Activated T-cell treated with anti-CD3 and anti-CD28 coated beads, Interleukin-2, amount 50 U/mL, for 24 hours (primary cell): ENCODE data around the gene LCORL.
A peak's percentile ranks its signal among the peaks of the same experiment; 100 is the strongest.

Experiments
- DNase-seq: peaks from one replicate; pipeline ENCODE4 v3.0.0-alpha.2; 2020
- H3K27ac Mint-ChIP-seq: 2 replicates; pipeline ENCODE4 v1.8.0; 2020; ENCODE audit warnings: mild to moderate bottlenecking, mixed read lengths
- H3K27me3 Mint-ChIP-seq: 2 replicates; pipeline ENCODE4 v1.8.0; 2020; ENCODE audit warnings: mixed read lengths
- H3K36me3 Mint-ChIP-seq: 2 replicates; pipeline ENCODE4 v1.8.0; 2020; ENCODE audit warnings: low read depth, mixed read lengths
- H3K4me1 Mint-ChIP-seq: 2 replicates; pipeline ENCODE4 v1.8.0; 2020; ENCODE audit warnings: low read depth, mixed read lengths
- H3K4me3 Mint-ChIP-seq: 2 replicates; pipeline ENCODE4 v1.8.0; 2020; ENCODE audit warnings: mild to moderate bottlenecking, moderate library complexity, mixed read lengths
- H3K9me3 Mint-ChIP-seq: 2 replicates; pipeline ENCODE4 v1.8.0; 2020; ENCODE audit warnings: mixed read lengths

Gene LCORL

DNA sequence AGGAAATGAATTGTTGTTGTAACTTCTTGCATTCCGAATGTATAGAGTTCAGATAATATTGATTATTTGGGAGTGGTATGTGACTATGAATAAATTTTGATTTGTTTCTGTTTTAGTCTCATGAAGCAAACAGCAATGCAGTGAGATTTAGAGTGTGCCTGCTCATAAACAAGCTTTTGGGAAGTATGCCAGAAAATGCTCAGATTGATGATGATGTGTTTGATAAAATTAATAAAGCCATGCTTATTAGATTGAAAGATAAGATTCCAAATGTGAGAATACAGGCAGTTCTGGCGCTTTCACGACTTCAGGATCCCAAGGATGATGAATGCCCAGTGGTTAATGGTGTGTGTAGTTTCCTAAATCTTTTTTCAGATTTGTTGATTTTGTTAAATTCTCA, 208.8 kb downstream of the LCORL start:
- H3K27ac Mint-ChIP-seq = no peak overlapping the region
- H3K4me3 Mint-ChIP-seq = peak overlapping the region; percentile 97
- DNase-seq = no peak
- peaks cover 87% of the 10 kb centered on the region for H3K36me3 Mint-ChIP-seq
- peaks cover 26% of the 10 kb centered on the region for H3K4me1 Mint-ChIP-seq
- H3K27me3 Mint-ChIP-seq = no peaks in the 10 kb centered on the region
- no peaks in the 10 kb centered on the region for H3K9me3 Mint-ChIP-seq

DNA sequence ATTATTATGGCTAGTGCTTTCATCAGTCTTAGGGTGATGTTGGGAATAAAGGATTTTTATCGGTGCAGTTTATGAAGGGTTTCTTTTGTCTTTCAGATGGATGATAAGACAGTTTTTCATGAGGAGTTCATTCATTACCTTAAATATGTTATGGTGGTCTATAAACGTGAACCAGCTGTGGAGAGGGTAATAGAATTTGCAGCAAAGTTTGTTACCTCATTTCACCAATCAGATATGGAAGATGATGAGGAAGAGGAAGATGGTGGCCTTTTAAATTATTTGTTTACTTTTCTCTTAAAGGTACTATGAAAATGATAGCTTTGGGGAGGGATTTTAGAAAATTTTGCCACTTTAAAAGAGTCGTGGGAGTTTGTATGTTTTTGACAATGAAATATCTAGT, 209.4 kb downstream of the LCORL start:
- Mint-ChIP-seq H3K27me3 (no peaks in the 10 kb centered on the region), H3K27ac (peak overlapping the region; percentile 54), H3K4me3 (peak overlapping the region; percentile 97), H3K36me3 (peaks cover 87% of the 10 kb centered on the region), H3K9me3 (no peaks in the 10 kb centered on the region), H3K4me1 (peaks cover 32% of the 10 kb centered on the region)
- DNase-seq = no peak

DNA sequence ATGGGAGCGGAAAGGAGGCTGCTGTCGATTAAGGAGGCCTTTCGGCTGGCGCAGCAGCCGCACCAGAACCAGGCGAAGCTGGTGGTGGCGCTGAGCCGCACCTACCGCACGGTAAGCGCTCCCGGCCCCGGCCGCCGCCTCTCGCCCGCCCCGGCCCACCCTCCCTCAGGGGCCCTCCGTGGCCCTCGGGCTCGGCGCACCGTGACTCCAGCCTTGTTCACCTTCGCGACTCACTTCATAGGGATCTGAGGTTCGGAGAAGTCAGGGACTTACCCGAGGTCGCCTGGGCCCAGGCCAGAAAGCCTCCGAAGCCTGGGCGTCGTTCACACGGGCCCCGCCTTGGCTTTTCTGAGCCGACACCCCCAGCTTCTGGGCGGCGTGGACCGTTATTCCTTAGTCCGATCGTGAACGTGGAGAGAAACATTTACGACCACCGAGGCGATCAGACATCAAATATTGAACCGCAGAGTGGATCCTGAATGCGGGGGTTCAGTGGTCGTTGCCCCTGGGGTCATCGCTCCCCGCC, 210.4 kb downstream of the LCORL start:
- H3K27ac Mint-ChIP-seq = peak overlapping the region; percentile 98
- H3K27me3 Mint-ChIP-seq = no peaks in the 10 kb centered on the region
- no peaks in the 10 kb centered on the region for H3K9me3 Mint-ChIP-seq
- peaks cover 40% of the 10 kb centered on the region for H3K4me1 Mint-ChIP-seq
- peaks cover 85% of the 10 kb centered on the region for H3K36me3 Mint-ChIP-seq
- no peak for DNase-seq
- H3K4me3 Mint-ChIP-seq = peak overlapping the region; percentile 97

DNA sequence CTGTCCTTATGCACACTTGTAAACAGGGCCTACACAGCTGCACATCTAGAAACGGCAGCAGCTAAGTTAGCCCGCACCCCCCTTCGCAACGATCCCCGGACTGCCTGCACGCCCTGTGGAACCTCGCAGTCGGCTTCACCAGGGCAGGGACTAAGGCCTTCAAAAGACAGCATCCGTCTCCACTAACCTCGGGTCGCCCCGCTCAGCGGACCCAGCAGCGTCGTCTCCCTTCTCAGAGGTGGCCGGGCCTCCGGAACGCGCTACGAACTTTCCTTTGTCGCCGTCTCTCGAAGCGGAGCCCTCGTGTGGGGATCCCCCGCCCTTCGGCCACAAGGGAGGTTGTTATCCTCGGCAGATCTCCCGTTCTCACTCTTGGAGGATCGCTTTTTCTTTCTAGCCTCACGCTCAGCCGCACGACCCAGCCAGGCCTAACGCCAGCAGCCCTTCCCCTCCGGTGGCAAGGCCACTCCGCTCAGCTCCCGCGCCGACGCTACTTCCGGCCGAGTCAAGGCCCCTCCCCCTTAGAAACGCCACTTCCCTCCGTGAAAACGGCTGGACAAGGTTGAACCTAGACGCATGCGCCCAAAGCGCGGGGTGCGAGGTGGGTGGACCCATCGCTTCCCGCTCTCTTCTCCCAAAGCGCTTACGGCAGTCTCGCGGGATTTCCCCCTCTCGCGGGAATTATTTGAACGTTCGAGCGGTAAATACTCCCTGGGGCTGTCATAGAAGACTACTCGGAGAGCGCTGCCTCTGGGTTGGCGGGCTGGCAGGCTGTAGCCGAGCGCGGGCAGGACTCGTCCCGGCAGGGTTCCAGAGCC, 211.1 kb downstream of the LCORL start, which contains the start of the genes DCAF16 and NCAPG:
Gene DCAF16, minus strand, starts transcription at position 498 of the 818 bp plus-strand sequence. CDS start 6,616 bp downstream, outside the sequence.
Gene NCAPG, plus strand, starts transcription at position 720 of the 818 bp plus-strand sequence. CDS start 99 bp downstream, outside the sequence.
- Mint-ChIP-seq H3K4me1 (peaks cover 46% of the 10 kb centered on the region), H3K27me3 (no peaks in the 10 kb centered on the region), H3K36me3 (peaks cover 84% of the 10 kb centered on the region), H3K4me3 (peak within 1 kb of the TSS; percentile 97), H3K27ac (peak within 1 kb of the TSS; percentile 98), H3K9me3 (no peaks in the 10 kb centered on the region)
- DNase-seq = peak; percentile 99

DNA sequence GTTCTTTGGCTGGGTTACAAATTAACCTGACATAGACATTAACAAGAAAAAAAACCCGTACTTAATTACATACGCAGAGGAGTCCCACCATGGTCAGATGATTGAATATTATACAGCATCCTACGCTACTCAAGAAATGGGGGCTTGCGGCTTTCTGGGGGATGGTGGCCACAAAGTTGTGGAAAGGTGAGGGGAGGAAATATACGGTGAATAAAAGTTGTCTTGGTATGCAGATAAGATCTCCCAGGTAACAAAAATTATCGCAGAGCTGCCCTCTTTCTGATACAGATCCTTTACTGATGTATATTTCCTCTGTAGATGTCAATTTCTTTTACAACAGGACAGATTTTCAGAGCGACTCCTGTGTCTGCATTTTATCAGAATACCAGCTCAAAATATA, 211.9 kb downstream of the LCORL start:
- H3K36me3 Mint-ChIP-seq = peaks cover 84% of the 10 kb centered on the region
- peak overlapping the region; percentile 98 for H3K27ac Mint-ChIP-seq
- H3K27me3 Mint-ChIP-seq = no peaks in the 10 kb centered on the region
- peak overlapping the region; percentile 97 for H3K4me3 Mint-ChIP-seq
- no peak for DNase-seq
- H3K4me1 Mint-ChIP-seq = peaks cover 51% of the 10 kb centered on the region
- H3K9me3 Mint-ChIP-seq = no peaks in the 10 kb centered on the region

DNA sequence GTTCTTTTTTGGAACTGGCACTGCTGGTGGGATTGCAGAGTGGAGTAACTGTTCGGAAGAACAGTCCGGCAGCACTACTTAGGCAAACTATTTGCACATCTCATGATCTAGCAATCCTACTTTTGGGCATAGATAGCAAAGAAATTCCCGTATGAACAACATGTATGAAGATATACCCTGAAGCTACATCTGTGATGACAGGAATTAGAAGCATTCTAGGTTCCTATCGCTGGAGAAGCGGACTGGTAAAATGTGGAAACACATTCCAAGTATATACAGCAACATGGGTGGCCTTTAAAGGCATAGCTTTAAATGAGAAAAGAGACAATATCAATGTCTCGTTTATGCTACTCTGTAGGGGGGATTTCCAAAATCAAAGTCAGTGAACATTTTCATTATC, 214.1 kb downstream of the LCORL start:
- Mint-ChIP-seq H3K9me3 (no peaks in the 10 kb centered on the region), H3K36me3 (peaks cover 88% of the 10 kb centered on the region), H3K4me1 (peaks cover 59% of the 10 kb centered on the region), H3K4me3 (peak overlapping the region; percentile 97), H3K27me3 (no peaks in the 10 kb centered on the region), H3K27ac (peak overlapping the region; percentile 59)
- DNase-seq = no peak

DNA sequence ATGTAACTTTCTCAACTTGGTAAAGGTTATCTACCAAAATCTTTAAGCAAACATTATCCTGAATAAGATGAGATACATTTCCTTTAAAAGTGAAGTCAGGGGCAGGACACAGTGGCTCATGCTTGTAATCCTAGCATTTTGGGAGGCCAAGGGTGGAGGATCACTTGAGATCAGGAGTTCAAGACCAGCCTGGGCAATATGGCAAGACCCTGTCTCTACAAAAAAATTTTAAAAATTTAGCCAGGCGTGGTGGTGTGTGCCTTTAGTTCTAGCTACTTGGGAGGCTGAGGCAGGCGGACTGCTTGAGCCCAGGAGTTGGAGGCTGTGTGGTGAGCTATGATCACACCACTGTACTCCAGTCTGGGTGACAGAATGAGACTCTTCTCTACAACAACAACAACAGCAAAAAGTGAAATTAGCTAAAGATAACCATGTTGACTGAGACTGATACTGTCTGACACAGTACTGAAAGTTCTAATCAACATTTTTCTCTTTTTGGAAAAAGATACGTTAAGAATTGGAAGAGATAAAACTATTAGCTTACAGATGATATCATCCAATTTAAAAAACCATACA, 215.9 kb downstream of the LCORL start:
- Mint-ChIP-seq H3K27me3 (no peaks in the 10 kb centered on the region), H3K4me3 (peak overlapping the region; percentile 19), H3K36me3 (peaks cover 92% of the 10 kb centered on the region), H3K27ac (peak overlapping the region; percentile 61), H3K4me1 (peaks cover 59% of the 10 kb centered on the region), H3K9me3 (no peaks in the 10 kb centered on the region)
- DNase-seq = no peak

DNA sequence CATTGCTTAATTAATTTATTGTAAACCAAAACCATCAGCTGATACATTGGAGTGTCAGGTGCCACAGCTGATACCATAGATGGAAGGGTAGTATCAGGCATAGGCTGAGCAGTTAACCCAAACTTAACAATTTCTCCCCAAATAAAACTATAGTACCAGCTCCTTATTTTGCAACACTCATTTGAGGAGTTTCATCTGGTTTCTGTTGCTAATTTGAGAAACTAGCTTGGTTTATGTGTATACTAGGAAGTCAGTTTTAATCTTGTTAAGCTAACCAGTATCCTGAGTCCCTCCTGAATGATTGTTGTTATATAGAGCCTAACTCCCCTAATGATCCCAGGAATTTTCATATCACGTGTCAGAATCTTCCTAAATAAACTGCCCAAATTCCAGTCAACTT, 223.7 kb downstream of the LCORL start:
- peak overlapping the region; percentile 63 for H3K27ac Mint-ChIP-seq
- H3K36me3 Mint-ChIP-seq = peaks cover 83% of the 10 kb centered on the region
- H3K9me3 Mint-ChIP-seq = no peaks in the 10 kb centered on the region
- peaks cover 16% of the 10 kb centered on the region for H3K4me1 Mint-ChIP-seq
- no peaks in the 10 kb centered on the region for H3K27me3 Mint-ChIP-seq
- no peak overlapping the region for H3K4me3 Mint-ChIP-seq
- no peak for DNase-seq

DNA sequence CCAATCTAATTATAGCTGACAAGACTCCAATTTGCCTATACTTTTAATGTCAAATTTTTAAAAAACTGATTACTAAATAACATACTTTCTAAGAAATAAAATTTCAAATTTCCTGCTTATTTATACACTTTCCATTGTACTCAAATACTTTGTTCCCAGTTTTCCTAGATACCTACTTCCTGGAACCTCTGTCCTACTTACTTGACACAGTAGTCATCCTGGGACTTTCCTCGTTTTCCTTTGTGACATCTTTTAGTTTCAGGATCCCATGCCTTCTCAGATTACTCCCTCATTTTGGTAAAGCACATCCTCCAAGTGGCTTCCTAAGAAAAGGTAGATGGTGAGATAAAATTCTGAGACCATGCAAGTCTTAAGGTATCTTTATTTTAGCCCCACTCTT, 226.8 kb downstream of the LCORL start:
- peaks cover 79% of the 10 kb centered on the region for H3K36me3 Mint-ChIP-seq
- DNase-seq = no peak
- H3K27me3 Mint-ChIP-seq = no peaks in the 10 kb centered on the region
- H3K27ac Mint-ChIP-seq = no peak overlapping the region
- no peaks in the 10 kb centered on the region for H3K9me3 Mint-ChIP-seq
- no peak overlapping the region for H3K4me3 Mint-ChIP-seq
- H3K4me1 Mint-ChIP-seq = peaks cover 8% of the 10 kb centered on the region
